Heart left ventricle (tissue), 13 donors: Measurements from ENCODE around the gene AK4.
"Not testable (repeated sequence)": the region's sequence is repeated elsewhere in the genome, so short reads cannot be mapped to it uniquely, and the experiment has no call there.

Experiments used
- CTCF ChIP-seq, 12 donors: fragments of 200-600 bp; sonication (generic) in 4 of 12; IDR thresholded peaks; one replicate each; pipeline versions ENCODE4 v1.5.0 to v1.8.0; 2018 to 2022; ENCODE audit warnings: antibody characterized with exemption in 12 of 12, mild to moderate bottlenecking in 5 of 12
- POLR2A ChIP-seq, 2 donors: fragments of 450-650 bp; IDR thresholded peaks; one replicate each; pipeline ENCODE4 v1.6.1; 2017; ENCODE audit warnings: antibody characterized with exemption in 2 of 2, mild to moderate bottlenecking in 2 of 2, moderate library complexity in 2 of 2
- donor health status: ischemic (EF 13 %, LVEDD 7.1; RV severe dilation, severe dysfunction).
- donor health status: DM: no; HTN: yes; CAD: no.
- donor health status: DM: no; HTN: no; CAD: no.
- donor health status: ischemic (EF 25% LVEDD 6.9; RV normal size, moderate dysfunction).
- donor health status: ischemic (EF 25% LVEDD 5.7; RV mildly dilated, moderate dysfunction).
- donor health status: ischemic (EF 35%, LVEDD 5.7; RV mildly dilated, moderate dysfunction).
- donor health status: nonischemic (EF 11% LVEDD 7.7; RV severe dilation, severe dysfunction).
- donor health status: DM: yes; HTN: yes; CAD: no.
- donor health status: PGD.
- donor health status: ischemic (EF 29% LVEDD 5.4; RV normal size, mild dysfunction).
- donor health status: nonischemic (EF 23%, LVEDD 6.1; RV moderate dilation, normal function).

- TF ChIP-seq CTCF, POLR2A (IDR thresholded peaks at IDR 0.05): not testable (repeated sequence)
These were observed 4.8 kb upstream of the AK4 start for GRCh38 chr1:65143112-65143658.
